A673 (cell line): ENCODE measurements around the gene PKIB. TPM values are rescaled to one million over a fixed set of nuclear protein-coding genes. Genes with fewer than 3 reads are reported as not detected.

ENCODE experiments used
- BruUV-seq: library from RNA; stranded (reverse); fragments of 400-500 nt; replicated peaks from 2 replicates; lab custom pipeline; 2021; lab: Mats Ljungman, UMichigan
- CTCF ChIA-PET: fragments of 300-600 bp; sonication (Branson Sonifier 250); formaldehyde crosslinking; loops from one replicate; lab custom pipeline; 2022; ENCODE audit warnings: antibody characterized with exemption; lab: Charles Lee
- POLR2A ChIA-PET: fragments of 300-600 bp; sonication (Branson Sonifier 250); formaldehyde crosslinking; loops from one replicate; lab custom pipeline; 2022; ENCODE audit warnings: antibody characterized with exemption; ENCODE audit not compliant: low non-redundant PET; lab: Charles Lee
- DNase-seq: peaks from one replicate; pipeline ENCODE4 v3.0.0-alpha.2; 2015; ENCODE audit warnings: low spot score
- H3K27ac ChIP-seq: fragments of 200-600 bp; sonication (generic); 2 replicates; pipeline ENCODE4 v1.5.1; 2016; ENCODE audit warnings: mixed run types, low read depth, mild to moderate bottlenecking, mixed read lengths, antibody characterized with exemption, low read length; ENCODE audit not compliant: poor library complexity, severe bottlenecking
- H3K27me3 ChIP-seq: fragments of 200-600 bp; sonication (generic); replicated peaks from 2 replicates; pipeline ENCODE4 v1.6.1; 2017; ENCODE audit warnings: mixed run types, low read depth, mild to moderate bottlenecking, mixed read lengths, antibody characterized with exemption, low read length; ENCODE audit not compliant: insufficient read depth, poor library complexity
- H3K36me3 ChIP-seq: fragments of 200-600 bp; sonication (generic); 2 replicates; pipeline ENCODE4 v1.6.1; 2016; ENCODE audit warnings: mixed run types, mild to moderate bottlenecking, mixed read lengths, antibody characterized with exemption, low read length; ENCODE audit not compliant: insufficient read depth, poor library complexity, severe bottlenecking
- H3K4me1 ChIP-seq: fragments of 200-600 bp; sonication (generic); 2 replicates; pipeline ENCODE4 v1.6.1; 2017; ENCODE audit warnings: mixed run types, mild to moderate bottlenecking, mixed read lengths, antibody characterized with exemption, low read length; ENCODE audit not compliant: insufficient read depth, poor library complexity, severe bottlenecking
- H3K4me3 ChIP-seq: fragments of 200-600 bp; sonication (generic); 2 replicates; pipeline ENCODE4 v1.5.1; 2016; ENCODE audit warnings: low read depth, mixed run types, mild to moderate bottlenecking, mixed read lengths, low read length; ENCODE audit not compliant: poor library complexity, severe bottlenecking
- H3K9me3 ChIP-seq: fragments of 200-600 bp; sonication (generic); 2 replicates; pipeline ENCODE4 v1.6.1; 2016; ENCODE audit warnings: mixed run types, low read depth, mild to moderate bottlenecking, mixed read lengths, antibody characterized with exemption, low read length; ENCODE audit not compliant: poor library complexity, severe bottlenecking
- EZH2 ChIP-seq: fragments of 200-600 bp; sonication (generic); IDR thresholded peaks from 2 replicates; pipeline ENCODE4 v1.6.1; 2017; ENCODE audit warnings: borderline replicate concordance, low read depth, mild to moderate bottlenecking, mixed read lengths, antibody characterized with exemption, low read length; ENCODE audit not compliant: poor library complexity, severe bottlenecking
- intact Hi-C: fragments of 100-400 bp; cut with micrococcal nuclease; formaldehyde crosslinking; loops from one replicate; pipeline ENCODE4 v1.10.0; 2022; ENCODE audit not compliant: unreplicated experiment
- total RNA-seq: library from RNA; stranded (reverse); gene quantifications from 2 replicates; pipeline ENCODE4 v1.2.3, GENCODE V29; 2021
- TF ChIP-seq, protein P1 (sequence below): fragments of 300-800, 200-600 bp; sonication (generic); conservative IDR thresholded peaks from 2 replicates; pipeline ENCODE4 v1.5.1; 2017; ENCODE audit warnings: low read depth, mild to moderate bottlenecking, antibody characterized with exemption, low read length, moderate library complexity, mixed read lengths

The PKIB gene
- total RNA-seq, 1 experiment from 2014 or later, result 11.5 TPM

- no peak for TF ChIP-seq EZH2
- TF ChIP-seq, protein P1, sequence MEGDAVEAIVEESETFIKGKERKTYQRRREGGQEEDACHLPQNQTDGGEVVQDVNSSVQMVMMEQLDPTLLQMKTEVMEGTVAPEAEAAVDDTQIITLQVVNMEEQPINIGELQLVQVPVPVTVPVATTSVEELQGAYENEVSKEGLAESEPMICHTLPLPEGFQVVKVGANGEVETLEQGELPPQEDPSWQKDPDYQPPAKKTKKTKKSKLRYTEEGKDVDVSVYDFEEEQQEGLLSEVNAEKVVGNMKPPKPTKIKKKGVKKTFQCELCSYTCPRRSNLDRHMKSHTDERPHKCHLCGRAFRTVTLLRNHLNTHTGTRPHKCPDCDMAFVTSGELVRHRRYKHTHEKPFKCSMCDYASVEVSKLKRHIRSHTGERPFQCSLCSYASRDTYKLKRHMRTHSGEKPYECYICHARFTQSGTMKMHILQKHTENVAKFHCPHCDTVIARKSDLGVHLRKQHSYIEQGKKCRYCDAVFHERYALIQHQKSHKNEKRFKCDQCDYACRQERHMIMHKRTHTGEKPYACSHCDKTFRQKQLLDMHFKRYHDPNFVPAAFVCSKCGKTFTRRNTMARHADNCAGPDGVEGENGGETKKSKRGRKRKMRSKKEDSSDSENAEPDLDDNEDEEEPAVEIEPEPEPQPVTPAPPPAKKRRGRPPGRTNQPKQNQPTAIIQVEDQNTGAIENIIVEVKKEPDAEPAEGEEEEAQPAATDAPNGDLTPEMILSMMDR, result no peak
- Histone ChIP-seq H3K9me3 (no peaks in the 10 kb centered on the region), H3K36me3 (no peaks in the 10 kb centered on the region), H3K4me1 (no peaks in the 10 kb centered on the region), H3K27ac (no peak overlapping the region), H3K4me3 (no peak overlapping the region), H3K27me3 (no peaks in the 10 kb centered on the region)
- ChIA-PET POLR2A (no interaction called here), CTCF (no interaction called here)
- BruUV-seq, result no TSS peak
- intact Hi-C loops, result no loop called here
- no peak for DNase-seq
Observed at GRCh38 chr6:122669868-122670267, 59.7 kb downstream of the PKIB start.

DNA sequence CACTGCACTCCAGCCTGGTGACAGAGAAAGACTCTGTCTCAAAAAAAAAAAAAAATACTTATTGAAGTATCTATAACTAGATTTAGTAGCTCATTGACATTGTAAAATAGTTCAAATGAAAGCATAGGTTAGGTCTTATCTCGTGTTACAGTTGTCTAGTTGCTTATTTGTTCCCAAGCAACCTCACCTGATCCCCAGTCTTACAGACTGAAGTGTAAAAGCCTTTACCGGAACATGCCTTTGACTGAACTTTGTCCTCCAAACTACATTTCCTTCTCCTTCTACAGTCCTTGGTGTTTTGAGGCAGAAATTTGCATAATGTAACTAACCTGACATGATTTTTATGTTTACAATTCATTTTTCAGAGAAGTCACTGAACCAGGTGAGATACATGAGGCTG, 61.0 kb downstream of the PKIB start:
- Histone ChIP-seq H3K36me3 (no peaks in the 10 kb centered on the region), H3K27me3 (no peaks in the 10 kb centered on the region), H3K27ac (no peak overlapping the region), H3K9me3 (no peaks in the 10 kb centered on the region), H3K4me3 (no peak overlapping the region), H3K4me1 (no peaks in the 10 kb centered on the region)
- TF ChIP-seq EZH2, result no peak
- TF ChIP-seq, protein P1, result no peak
- BruUV-seq, result no TSS peak
- no peak for DNase-seq
- POLR2A ChIA-PET, result no interaction called here
- intact Hi-C loops, result no loop called here
- CTCF ChIA-PET, result no interaction called here

GRCh38 chr6:122673343-122673961, 63.2 kb downstream of the PKIB start:
- Histone ChIP-seq H3K4me3 (no peak overlapping the region), H3K27me3 (no peaks in the 10 kb centered on the region), H3K36me3 (no peaks in the 10 kb centered on the region), H3K4me1 (peaks cover 3% of the 10 kb centered on the region), H3K27ac (no peak overlapping the region), H3K9me3 (no peaks in the 10 kb centered on the region)
- CTCF ChIA-PET, result no interaction called here
- POLR2A ChIA-PET, result no interaction called here
- BruUV-seq, result no TSS peak
- TF ChIP-seq, protein P1, result no peak
- TF ChIP-seq EZH2, result no peak
- no peak for DNase-seq
- intact Hi-C loops, result no loop called here
